Measurements from ENCODE around the gene RMC1.
"Not testable (repeated sequence)": the region's sequence is repeated elsewhere in the genome, so short reads cannot be mapped to it uniquely, and the experiment has no call there.

RMC1 gene

DNA sequence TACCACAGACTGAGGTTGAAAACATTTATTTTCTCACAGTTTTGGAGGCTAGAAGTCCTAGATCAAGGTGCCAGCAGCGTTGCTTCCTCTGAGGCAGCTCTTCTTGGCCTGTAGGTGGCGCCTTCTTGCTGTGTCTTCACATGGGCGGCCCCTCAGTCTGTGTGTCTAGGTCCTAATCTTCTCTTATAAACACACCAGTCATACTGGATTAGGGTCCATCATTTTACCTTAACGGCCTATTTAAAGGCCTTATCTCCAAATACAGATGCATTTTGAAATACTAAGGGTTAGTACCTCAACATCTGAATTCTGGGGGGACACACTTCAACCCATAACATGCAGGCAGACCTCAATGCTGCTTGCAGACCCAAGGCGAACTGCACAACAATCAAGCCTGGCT lies 4.4 kb upstream of the RMC1 start:
- ATAC-seq: peak; percentile 23 to 25

DNA sequence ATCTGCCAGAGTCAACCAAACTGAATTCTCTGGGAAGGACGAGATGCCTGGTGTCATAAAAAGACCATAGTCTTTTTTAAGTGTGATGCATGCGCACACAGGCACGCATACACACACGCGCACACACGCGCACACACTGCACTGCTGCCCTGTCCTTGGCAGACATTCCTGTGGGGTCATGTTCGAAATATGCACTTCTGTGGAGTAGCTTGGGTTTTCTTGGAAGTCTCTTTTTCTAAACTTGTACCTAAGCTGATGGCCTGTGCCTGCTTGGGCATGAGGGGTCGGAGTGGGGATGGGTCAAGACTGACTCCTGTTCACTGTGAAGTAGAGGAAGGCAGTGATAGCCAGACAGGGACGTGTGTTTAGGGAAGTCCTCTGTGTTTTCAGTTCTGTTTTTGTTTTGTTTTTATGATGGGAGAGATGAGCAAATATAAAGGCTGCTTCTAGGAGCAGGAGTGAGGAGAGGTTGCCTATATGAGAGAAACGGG lies 4.0 kb upstream of the RMC1 start:
- ATAC-seq: no peak

DNA sequence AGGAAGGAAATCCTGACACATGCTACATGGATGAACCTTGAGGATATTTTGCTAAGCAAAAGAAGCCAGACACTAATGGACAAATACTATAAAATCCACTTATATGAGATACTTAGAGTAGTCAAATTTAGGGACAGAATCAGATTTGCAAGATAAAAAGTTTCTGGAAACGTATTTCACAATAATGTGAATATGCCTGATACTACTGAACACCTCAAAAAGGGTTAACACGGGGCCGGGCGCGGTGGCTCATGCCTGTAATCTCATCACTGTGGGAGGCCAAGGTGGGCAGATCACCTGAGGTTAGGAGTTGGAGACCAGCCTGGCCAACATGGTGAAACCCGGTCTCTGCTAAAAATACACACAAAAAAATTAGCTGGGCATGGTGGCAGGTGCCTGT lies 1.7 kb upstream of the RMC1 start:
- no peak for ATAC-seq

DNA sequence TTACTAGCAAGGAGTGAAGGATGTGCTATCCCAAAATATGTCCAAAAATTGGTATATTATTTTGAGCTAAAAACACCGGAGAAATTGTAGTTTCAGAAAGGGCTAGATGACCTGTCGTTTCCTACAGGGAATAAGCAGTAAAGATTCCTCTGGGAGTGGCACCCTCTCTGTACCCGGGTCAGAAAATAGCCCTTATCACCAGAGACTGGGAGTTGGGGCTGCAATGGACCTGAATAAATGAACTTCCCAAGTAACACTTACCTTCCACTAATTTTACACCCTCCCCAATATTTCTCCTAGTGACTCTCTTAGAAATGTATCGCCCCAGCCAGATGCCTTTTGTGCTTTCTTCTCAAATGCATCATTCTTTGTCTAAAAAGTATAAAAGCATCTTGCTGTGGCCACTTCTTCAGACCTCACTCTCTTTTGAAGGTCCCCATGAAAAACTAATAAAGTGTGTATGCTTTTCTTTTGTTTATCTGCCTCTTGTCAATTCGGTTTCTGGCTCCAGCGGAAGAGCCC lies 734 bp upstream of the RMC1 start:
- ATAC-seq: no peak

DNA sequence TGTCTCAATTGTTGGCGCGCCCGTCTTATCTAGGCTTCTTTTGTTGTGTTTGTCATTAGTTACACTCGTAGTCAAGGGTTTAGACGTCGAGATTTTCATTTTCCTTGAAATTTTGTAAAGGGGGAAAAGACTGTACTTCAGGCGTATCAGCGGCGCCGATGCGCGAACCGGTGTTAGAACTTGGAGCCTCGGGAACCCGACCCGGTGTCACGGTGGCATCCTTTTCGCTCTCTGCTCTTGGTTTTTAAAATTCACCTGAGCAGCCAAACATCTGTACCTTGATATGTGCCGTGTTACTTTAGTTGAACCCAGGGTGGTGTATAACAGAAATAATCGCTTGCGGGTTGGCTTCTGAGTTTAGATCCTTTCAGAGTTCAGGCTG lies 643 bp downstream of the RMC1 start:
- no peak for ATAC-seq

DNA sequence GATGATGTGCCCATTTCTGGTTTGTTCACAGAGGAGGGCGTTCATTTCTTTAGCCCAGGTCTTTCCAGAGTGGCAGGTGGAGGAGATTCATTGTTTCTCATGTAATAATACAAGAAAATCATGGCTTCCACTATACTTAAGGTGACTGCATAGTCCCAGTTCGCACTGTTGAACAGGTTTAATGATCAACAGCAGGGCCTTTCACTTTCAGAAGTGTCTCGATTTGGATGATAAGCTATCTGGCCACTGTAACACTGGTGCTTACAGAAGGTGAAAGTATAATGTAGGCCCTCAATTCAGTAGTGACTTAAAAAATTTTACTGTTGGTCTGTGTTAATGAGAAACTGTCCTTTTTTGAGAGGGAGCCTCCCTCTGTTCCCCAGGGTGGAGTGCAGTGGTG lies 1.4 kb downstream of the RMC1 start:
- peak; percentile 36 to 52 for ATAC-seq

DNA sequence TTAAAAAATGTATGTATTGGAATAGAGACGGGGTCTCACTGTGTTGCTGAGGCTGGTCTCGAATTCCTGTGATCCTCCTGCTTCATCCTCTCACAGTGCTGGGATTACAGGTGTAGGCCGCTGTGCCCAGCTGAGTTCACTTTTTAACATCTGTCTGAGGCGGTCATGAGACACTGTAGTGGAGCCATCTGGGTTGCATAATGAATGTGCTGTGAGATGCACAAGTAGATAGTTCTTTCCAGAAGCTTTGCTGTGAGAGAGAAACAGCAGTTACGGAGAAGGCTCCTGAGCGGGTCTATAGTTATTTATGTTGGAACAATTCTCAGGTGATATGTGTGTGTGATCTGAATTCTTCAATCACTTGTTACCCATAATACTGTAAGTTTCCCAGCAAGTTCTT lies 3.1 kb downstream of the RMC1 start:
- no peak for ATAC-seq

DNA sequence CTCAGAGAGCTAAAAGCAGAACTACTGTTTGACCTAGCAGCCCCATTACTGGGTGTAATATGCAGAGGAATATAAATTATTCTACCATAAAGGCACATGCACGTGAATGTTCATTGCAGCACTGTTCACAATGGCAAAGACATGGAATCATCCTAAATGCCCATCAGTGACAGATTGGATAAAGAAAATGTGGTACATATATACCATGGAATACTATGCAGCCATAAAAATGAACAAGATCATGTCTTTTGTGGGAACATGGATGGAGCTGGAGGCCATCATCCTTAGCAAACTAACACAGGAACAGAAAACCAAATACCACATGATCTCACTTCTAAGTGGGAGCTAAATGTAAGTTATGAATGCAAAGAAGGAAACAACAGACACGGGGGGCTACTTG lies 7.6 kb downstream of the RMC1 start:
- not testable (repeated sequence) for ATAC-seq

DNA sequence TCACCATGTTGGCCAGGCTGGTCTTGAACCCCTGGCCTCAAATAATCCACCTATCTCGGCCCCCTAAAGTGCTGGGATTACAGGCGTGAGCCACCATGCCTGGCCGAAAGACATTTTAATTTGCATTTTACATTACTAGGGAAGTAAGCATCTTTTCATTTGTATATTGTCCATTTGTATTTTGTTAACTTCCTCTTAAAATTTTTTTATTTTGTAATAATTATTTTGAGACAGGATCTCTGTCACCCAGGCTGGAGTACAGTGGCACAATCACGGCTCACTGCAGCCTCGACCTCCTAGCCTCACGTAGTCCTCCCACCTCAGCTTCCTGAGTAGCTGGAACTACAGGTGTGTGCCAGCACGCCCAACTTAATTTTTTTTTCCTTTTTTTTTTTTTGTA lies 8.9 kb downstream of the RMC1 start:
- not testable (repeated sequence) for ATAC-seq

DNA sequence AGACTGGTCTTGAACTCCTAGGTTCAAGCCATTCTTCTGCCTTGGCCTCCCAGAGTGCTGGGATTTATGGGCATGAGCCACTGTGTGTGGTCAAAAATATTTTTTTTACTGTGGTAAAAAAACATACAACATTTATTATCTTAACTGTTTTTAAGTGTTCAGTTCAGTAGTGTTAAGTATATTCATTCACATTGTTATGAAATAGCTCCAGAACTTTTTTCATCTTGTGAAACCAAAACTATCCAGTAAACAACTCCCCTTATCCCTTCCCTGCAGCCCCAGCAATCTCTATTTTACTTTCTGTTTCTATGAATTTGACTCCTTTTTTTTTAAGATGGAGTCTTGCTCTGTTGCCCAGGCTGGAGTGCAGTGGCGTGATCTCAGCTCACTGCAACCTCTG lies 9.3 kb downstream of the RMC1 start:
- ATAC-seq: no peak

DNA sequence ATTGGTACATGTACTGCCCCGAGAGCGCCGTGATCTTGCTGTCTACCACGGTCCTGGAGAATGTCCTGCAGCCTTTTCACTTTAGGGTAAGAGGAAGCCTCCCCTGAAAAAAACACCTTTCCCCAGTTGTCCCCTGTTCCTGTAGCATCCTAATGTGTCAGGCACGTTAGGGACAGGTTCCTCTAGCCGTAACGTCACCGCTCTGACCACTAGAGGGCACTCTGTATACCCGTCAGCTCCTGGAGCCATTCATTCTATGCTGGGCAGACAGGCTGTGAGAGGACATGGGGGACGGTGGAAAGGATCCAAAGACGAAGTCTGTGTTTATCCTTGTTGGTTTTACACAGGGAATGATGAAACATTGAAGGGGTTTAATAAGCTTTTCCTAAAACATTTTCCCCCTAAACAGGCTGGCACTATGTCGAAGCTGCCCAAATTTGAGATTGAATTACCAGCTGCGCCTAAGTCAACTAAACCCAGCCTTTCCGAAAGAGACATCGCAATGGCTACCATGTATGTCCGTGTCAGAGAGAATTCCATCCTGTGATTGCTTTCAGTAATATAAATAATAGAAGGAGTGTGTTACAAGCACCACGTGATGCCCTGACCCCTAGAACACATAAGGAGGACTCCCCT lies 12.7 kb downstream of the RMC1 start:
- ATAC-seq: peak; percentile 95 to 98

DNA sequence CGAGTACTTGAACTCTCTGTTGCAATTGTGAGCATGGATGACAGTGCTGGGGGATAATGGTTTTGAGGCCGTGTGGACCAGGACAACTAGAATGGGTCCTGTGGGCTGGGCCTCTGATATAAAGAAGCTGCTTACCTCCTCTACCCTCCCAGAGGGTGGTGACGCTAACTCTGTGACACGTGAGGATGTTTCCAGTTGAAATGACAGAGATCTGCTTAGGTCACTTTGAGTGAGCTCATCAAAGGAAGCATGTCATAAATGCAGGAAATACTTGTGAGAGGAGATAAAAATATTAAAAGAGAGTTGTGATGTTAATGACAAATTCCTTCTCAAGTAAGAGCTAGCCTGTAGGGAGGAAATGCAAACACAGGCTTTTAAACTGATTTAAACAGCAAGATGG lies 16.4 kb downstream of the RMC1 start:
- ATAC-seq: no peak

DNA sequence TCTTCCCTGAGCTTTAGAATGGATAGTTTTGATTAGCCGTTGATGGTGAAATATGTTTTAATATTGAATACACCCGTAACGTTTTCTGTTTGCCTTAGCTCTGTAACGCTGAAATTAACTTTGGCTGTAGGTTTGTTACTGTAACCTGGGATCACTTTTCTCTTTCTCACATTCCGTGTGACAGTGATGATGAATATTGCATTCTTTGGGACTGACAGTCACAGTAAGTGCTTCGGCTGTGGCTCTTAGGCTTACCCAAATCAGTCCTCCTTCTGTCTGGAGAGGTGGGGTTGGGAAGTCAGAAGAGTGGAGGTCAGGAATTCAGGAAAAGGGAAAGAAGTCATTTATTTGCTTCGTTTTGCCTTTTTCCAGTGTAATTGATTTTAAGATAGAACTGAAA lies 18.0 kb downstream of the RMC1 start:
- no peak for ATAC-seq

DNA sequence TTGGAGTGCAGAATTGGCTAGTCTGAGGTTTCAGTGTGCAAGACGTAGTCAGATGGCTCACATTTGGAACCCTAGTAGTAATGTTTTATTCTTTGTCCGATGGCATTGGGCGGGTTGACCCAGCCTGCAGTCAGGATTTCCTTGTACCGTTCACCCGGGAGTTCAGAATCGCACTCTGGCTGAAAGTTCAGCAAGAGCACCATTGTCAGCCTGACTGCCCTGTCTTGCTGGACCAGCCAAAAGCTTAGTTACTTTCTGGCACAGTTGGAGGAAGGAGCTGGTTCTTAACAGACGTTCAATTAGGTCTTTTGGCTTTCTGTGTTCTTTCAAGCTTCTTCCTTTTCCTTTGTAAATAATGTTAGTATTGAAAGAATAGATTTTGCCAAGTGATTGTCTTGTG lies 18.6 kb downstream of the RMC1 start:
- ATAC-seq: no peak

DNA sequence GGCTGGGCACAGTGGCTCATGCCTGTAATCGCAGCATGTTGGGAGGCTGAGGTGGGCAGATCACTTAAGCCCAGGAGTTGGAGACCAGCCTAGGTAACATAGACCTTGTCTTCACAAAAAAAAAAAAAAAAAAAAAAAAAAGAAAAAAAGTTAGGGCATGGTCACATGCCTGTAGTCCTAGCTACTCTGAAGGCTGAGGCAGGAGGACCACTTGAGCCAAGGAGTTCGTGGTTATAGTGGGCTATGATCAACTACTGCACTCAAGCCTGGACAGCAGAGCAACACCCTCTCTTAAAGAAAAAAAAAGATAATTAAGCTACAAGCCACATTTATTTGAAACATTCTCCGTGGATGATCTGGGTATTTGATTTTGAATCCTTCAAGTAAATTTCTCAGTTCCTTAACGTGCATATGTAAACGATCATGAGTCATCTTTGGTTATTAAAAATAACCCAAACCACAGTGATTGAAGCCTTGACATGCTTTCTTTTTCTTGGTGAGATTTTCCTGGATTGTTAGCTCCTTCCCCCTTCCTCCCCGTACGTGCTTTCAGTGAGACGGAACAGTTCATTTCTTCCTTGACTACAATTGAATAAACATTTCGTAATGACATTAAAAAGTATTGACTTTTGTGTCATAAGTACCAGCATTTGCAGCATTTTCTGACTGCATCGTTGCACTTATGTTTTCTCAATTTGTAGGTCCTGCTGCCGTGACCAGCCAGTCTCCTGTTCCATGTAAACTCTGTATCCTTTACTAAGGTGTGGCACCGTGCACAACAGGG lies 20.3 kb downstream of the RMC1 start:
- ATAC-seq: peak; percentile 41 to 43

DNA sequence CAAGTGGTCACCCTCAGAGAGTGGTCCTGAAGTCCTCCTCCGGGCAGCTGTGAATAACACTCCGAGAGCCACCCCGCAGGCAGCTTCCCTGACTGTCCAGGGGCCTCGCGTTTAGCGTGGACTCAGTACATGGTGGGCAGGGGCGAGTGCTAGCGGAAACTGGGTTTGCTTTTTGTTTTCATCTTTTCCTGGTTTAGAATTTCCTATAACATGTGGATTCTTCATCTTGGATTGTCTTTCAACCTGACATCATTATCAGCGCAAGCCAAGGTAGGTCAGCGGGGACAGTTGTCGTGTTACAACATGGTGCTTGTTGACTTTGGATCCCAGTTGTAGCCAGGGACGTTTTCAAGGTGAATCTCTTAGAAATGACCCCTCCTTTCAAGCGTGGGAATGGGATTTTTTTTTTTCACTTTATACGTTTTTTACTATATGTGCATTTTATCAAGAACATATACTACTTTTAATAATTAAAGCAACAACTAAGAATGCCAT lies 20.9 kb downstream of the RMC1 start:
- ATAC-seq: no peak

DNA sequence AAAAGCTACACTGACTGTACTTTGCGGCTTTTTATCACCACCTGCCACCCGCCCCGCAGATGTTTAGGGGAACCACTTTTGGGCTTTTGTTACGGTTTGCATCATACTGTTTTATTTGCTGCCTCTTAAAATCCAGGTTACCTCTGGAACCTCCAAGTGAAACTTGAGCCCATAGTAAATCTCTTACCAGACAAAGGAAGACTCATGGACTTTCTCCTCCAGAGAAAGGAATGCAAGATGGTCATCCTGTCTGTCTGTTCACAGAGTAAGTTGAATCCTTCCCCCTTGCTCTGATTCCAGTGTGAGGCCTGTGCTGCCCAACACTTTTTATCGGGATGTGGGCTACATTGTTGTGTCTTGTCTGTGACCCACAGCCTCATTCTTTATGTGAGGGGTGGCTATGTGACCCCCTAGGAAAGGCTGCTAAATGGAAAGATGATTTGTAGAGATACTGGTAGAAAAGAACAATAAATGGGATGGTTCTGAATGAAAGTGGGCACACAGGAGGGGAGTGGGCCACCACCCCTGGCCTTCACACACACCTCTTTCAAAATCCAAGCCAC lies 23.3 kb downstream of the RMC1 start:
- ATAC-seq: no peak

DNA sequence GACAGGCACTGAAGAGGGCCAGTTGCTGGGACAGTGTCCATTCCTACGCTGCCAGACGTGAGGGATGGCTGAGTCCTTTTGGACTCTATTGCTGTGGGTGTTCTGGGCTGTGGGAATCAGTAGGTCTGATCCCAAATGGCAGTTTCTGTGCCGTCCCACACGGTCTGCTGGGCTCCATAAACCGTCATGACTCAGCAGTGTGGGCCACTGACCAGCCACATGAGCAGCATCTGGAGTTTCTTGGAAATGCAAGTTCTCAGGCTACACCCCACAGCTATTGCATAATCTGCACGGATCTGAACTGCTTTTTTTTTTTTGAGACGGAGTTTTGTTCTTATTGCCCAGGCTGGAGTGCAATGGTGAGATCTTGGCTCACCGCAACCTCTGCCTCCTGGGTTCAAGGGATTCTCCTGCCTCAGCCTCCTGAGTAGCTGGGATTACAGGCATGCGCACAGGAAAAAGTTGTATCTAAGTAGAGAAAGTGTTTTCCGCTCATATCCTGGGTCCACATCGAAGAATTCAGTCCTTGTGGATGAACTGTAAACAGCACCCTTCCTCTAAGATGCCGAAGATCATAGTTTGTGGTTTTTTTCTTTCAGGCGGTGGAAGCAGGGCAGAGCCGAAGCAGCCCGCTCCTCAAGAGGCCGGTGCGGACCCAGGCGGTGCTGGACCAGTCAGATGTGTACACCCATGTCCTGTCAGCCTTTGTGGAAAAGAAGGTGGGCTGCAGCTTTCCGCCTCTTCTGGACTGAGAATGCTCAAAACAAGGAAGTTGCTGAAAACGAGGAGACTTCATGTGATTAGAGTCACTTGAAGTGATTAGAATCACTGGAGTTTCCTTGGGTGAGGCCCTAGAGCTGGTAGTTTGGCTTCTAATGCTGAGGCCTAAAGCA lies 25.5 kb downstream of the RMC1 start:
- no peak for ATAC-seq

DNA sequence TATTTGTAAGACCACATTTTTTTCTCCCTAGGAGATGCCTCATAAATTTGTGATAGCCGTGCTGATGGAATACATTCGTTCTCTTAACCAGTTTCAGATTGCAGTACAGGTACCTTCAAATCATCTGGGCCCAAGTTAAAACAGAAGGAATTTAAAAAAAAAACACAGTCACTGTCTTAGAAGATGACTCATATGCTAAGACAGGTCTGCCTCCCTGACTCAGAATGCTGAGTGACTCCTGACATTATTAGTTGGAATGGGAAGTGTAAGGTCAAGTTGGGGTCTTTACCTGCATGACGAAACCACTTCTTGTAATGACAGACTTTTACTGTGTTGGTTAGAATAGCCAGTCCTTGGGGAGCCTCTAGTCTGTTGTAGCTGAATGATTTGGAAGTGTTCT lies 26.3 kb downstream of the RMC1 start:
- ATAC-seq: peak; percentile 87 to 97

DNA sequence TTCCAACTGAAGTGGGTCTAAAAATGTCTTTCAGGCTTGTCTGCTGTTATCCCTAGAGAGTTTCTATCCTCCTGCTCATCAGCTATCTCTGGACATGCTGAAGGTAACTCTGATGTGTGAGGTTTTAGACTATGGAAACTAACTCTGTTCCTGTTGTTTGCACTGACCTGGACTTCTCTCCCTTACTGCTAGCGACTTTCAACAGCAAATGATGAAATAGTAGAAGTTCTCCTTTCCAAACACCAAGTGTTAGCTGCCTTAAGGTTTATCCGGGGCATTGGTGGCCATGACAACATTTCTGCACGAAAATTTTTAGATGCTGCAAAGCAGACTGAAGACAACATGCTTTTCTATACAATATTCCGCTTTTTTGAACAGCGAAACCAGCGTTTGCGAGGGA lies 26.9 kb downstream of the RMC1 start:
- no peak for ATAC-seq

DNA sequence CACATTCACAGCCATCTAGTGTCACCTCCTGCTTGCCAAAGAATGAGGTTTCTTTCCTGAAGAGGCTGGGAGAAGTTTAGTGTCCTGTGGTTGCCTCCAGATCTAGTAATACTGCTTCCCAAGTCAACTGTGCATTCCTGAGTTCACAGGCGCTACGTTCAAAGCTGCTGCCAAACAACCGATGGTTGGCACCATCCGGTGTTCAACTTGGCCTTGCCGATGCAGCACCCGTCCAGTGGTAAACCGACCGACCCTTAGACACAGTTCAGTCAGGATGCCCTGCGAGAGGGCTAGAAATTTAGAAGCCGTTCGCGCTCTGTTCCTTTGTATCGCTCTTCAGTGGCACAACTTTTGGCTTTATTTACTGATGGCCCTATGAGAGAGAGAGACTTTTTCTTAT lies 28.6 kb downstream of the RMC1 start:
- no peak for ATAC-seq

DNA sequence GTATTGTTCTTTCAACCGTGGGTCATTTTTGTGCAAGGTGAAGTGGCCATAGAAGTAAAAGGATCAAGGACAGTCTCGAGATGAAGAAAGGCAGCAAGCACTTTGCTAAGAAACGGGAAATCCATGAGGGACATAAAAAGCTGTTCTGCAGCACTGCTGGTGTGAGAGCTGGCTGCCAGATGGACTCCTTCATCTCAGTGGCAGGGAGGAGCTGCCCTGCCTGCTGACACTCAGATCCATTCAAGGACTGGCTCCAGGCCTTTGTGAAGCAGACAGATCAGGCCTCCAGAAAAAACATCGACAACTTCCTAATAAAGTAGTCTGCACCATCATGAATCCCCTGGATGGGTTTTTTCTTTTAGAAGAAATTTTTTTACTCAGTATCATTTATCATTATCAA lies 29.5 kb downstream of the RMC1 start:
- ATAC-seq: no peak

DNA sequence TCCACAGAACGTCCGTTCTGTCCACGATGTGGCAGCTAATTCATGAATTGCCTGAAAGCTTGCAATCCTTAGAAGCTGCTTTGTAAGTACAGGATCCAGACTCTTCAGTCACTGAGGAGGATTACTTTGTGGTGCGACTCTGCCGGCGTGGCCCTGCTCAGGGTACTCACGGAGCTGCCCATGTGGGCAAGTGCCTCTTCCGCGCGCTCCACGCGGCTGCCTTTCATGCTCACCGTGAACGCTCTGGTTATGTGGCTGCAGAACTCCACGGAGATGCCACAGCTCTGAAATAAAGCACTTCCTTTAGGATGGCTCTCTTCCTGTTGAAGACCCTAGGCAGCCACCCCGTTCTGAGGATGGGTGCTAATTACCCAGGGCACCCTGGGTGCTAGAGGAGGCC lies 31.0 kb downstream of the RMC1 start:
- ATAC-seq: no peak
